Upper lobe of left lung (tissue), 6 donors: ENCODE measurements around the gene TMEM161A. TPM values are rescaled to one million over a fixed set of nuclear protein-coding genes. Genes with fewer than 3 reads are reported as not detected.

Source experiments
- ATAC-seq, 2 donors: fragments of 200-7000 bp; cut with Tn5 transposase; one replicate each; pipeline ENCODE4 v1.9.1; 2022; ENCODE audit warnings: mild to moderate bottlenecking in 2 of 2, moderate library complexity in 2 of 2; ENCODE audit not compliant: low FRiP score in 2 of 2
- DNase-seq, 2 donors: peaks; one replicate each; pipeline ENCODE4 v3.0.0-alpha.2; 2019 to 2020
- H3K27ac ChIP-seq, 4 donors: fragments of 200-600 bp; sonication (generic); one replicate each; pipeline ENCODE4 v1.5.1; 2016 to 2019
- H3K27me3 ChIP-seq, 4 donors: fragments of 200-600 bp; sonication (generic); one replicate each; pipeline ENCODE4 v1.5.1; 2017 to 2019
- H3K36me3 ChIP-seq, 4 donors: fragments of 200-600 bp; sonication (generic); one replicate each; pipeline ENCODE4 v1.5.1; 2016 to 2019
- H3K4me1 ChIP-seq, 4 donors: fragments of 200-600 bp; sonication (generic); one replicate each; pipeline ENCODE4 v1.5.1; 2018 to 2019
- H3K4me3 ChIP-seq, 4 donors: fragments of 200-600 bp; sonication (generic); one replicate each; pipeline ENCODE4 v1.5.1; 2017 to 2019; ENCODE audit warnings: mild to moderate bottlenecking in 2 of 4, moderate library complexity in 1 of 4
- H3K9me3 ChIP-seq, 4 donors: fragments of 200-600 bp; sonication (generic); one replicate each; pipeline ENCODE4 v1.5.1; 2018 to 2019
- EP300 ChIP-seq, 4 donors: sonication (generic); formaldehyde crosslinking; IDR thresholded peaks; one replicate each; pipeline ENCODE4 v1.5.1; 2017; ENCODE audit warnings: antibody characterized with exemption in 4 of 4, control low read depth in 2 of 4
- POLR2A ChIP-seq, 4 donors: fragments of 450-650 bp; IDR thresholded peaks; one replicate each; pipeline ENCODE4 v1.5.1; 2016 to 2017; ENCODE audit warnings: antibody characterized with exemption in 4 of 4, mild to moderate bottlenecking in 2 of 4
- POLR2AphosphoS5 ChIP-seq, 2 donors: sonication (generic); formaldehyde crosslinking; IDR thresholded peaks; one replicate each; pipeline ENCODE4 v1.5.1; 2017; ENCODE audit warnings: antibody characterized with exemption in 2 of 2
- whole genome bisulfite sequencing, 2 donors: methylation state at CpG; one replicate each; pipeline ENCODE4 v1.1.5; 2017 to 2018; 5-methylcytosine and 5-hydroxymethylcytosine counted together
- total RNA-seq, 6 donors: library from RNA; depleted of rRNA in 4 of 6; stranded (reverse); fragments of >200 nt in 4 of 6; gene quantifications; one replicate each; pipeline versions ENCODE4 v1.1.0 to v1.2.1, GENCODE V29; 2016 to 2021
- TF ChIP-seq, protein P1 (sequence below), 6 experiments: fragments of 450-650 bp in 4 of 6; fragments of 200-600 bp in 2 of 6; sonication (generic) in 2 of 6; IDR thresholded peaks; one replicate each; pipeline ENCODE4 v1.5.1; 2016 to 2019; ENCODE audit warnings: antibody characterized with exemption in 6 of 6
- donor health status: DM: no; HTN: no; CAD: no; lungs with moderate emphysema.
- donor health status: DM: no; HTN: yes; CAD: no; lungs with severe emphysema.

The TMEM161A gene
- total RNA-seq, 6 donors from 2014 or later, result 18.7 to 31.6 (median 26.2) TPM

DNA sequence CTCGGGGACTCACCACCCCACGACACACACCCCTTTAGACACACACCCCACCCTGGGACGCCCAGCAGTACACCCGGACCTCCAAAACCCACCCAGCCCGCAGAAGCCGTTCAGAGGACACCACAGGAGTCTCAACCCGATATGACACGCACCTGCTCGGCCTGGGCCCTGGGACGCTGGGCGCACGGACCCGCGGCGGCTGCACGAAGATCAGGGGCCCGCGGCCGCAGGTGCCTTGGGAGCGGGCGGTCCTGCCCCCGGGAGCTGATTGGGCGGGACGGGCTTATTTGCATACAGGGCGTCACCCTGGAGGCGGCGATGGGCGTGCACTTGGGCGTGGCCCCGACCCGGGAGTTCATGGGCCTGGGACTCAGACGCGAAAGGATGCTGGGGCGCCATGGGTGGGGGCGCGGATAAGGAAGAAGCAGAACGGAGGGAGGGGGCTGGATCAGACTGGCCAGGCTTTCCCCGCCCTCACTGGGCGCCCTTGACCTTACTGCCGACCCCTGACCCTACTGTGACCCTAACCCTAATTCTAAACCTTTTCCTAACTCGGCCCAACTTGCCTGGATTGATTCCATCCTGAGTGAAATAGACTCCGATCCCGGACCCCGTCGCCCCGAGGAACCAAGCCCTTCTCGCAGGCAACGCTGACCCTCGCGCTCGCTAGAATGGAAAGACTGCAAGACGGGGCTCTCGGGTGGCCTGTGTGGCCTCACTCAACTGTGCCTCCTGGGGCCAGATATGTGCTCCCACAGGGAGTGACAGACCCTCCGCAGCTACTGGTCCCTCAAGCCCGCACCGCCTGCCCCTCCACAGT, 32.0 kb upstream of the TMEM161A start, which contains the start of gene MEF2B:
Gene MEF2B, minus strand, starts transcription at position 211 of the 820 bp plus-strand sequence. CDS start 19,528 bp downstream, outside the sequence.
- Histone ChIP-seq H3K4me1 (peaks cover 7 to 17% (median 11%) of the 10 kb centered on the region in 4 donors), H3K36me3 (no peaks in the 10 kb centered on the region), H3K27me3 (no peaks in the 10 kb centered on the region), H3K4me3 (peak within 1 kb of the TSS in 3 of 4 donors; percentile 19 to 35 (median 33)), H3K9me3 (no peaks in the 10 kb centered on the region), H3K27ac (no peak within 1 kb of the TSS)
- TF ChIP-seq POLR2A (IDR thresholded peaks at IDR 0.05) (no peak), POLR2AphosphoS5 (IDR thresholded peaks at IDR 0.05) (no peak), EP300 (IDR thresholded peaks at IDR 0.05) (no peak)
- TF ChIP-seq, protein P1, sequence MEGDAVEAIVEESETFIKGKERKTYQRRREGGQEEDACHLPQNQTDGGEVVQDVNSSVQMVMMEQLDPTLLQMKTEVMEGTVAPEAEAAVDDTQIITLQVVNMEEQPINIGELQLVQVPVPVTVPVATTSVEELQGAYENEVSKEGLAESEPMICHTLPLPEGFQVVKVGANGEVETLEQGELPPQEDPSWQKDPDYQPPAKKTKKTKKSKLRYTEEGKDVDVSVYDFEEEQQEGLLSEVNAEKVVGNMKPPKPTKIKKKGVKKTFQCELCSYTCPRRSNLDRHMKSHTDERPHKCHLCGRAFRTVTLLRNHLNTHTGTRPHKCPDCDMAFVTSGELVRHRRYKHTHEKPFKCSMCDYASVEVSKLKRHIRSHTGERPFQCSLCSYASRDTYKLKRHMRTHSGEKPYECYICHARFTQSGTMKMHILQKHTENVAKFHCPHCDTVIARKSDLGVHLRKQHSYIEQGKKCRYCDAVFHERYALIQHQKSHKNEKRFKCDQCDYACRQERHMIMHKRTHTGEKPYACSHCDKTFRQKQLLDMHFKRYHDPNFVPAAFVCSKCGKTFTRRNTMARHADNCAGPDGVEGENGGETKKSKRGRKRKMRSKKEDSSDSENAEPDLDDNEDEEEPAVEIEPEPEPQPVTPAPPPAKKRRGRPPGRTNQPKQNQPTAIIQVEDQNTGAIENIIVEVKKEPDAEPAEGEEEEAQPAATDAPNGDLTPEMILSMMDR (IDR thresholded peaks at IDR 0.05), result no peak
- ATAC-seq, result peak; percentile 86 to 90
- peak; percentile 86 to 95 for DNase-seq
- WGBS, 2 donors, result 20 to 41% methylated on average over 12 to 56 of the region's 56 CpGs

- TF ChIP-seq EP300 (IDR thresholded peaks at IDR 0.05) (no peak), POLR2AphosphoS5 (IDR thresholded peaks at IDR 0.05) (no peak), POLR2A (IDR thresholded peaks at IDR 0.05) (no peak)
- TF ChIP-seq, protein P1 (IDR thresholded peaks at IDR 0.05), result no peak
- no peak overlapping the region for H3K27ac ChIP-seq
- WGBS, 2 donors, result 81 to 82% methylated on average over 7 to 9 of the region's 9 CpGs
Measured at GRCh38 chr19:19169236-19170052, 31.2 kb upstream of the TMEM161A start.

DNA sequence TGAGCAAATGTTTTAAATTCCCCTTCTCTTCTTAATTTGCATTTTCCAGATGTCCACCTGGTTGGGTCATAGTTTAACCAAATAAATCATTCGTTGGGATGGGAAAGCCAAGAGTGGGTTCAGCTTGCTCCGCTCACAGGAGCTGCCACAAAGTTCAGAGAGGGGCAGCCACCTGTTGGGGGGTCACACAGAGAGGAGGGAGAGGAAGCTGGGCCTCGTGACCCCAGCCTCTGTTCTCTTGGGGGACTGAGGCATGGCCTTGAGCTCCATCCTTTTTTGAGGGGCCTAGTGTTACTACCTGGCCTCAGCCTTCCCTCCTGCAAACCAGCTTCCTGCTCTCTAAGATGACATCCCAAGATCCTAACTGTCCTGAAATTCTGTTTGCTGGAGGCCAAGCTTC, 29.3 kb upstream of the TMEM161A start:
- Histone ChIP-seq H3K36me3 (no peaks in the 10 kb centered on the region), H3K9me3 (no peaks in the 10 kb centered on the region), H3K4me1 (peaks cover 7 to 10% (median 9%) of the 10 kb centered on the region in 4 donors), H3K27me3 (no peaks in the 10 kb centered on the region), H3K27ac (no peak overlapping the region), H3K4me3 (no peak overlapping the region)
- no peak for ATAC-seq
- TF ChIP-seq POLR2A (IDR thresholded peaks at IDR 0.05) (no peak), EP300 (IDR thresholded peaks at IDR 0.05) (no peak), POLR2AphosphoS5 (IDR thresholded peaks at IDR 0.05) (no peak)
- WGBS, 2 donors, result 89% methylated on average over 3 of the region's 3 CpGs
- no peak for DNase-seq

More at GRCh38 chr19:19169236-19170052, 31.2 kb upstream of the TMEM161A start:
- H3K9me3 ChIP-seq, result no peaks in the 10 kb centered on the region
- H3K4me1 ChIP-seq, result peaks cover 7 to 10% (median 9%) of the 10 kb centered on the region in 4 donors
- ATAC-seq, result no peak
- no peaks in the 10 kb centered on the region for H3K36me3 ChIP-seq
- peak overlapping the region in 3 of 4 donors; percentile 19 to 35 (median 33) for H3K4me3 ChIP-seq
- DNase-seq, result no peak
- no peaks in the 10 kb centered on the region for H3K27me3 ChIP-seq

DNA sequence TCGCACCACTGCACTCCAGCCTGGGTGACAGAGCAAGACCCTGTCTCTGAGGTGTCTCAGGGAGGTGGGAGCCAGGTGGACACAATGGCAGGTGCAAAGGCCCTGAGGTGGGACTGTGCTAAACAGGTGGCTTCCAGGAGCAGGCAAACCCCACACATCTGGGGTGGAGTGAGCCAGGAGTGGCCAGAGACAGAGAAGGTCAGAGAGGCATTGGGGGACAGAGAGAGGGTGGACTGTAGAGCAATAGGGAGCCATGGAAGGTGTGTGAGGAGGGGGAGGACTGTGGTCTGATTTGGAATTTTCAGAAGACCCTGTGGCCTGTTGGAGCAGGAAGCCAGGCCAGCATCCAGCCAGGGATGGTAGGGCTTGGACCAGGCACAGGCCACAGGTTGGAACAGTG, 27.1 kb upstream of the TMEM161A start:
- no peak overlapping the region for H3K27ac ChIP-seq
- H3K27me3 ChIP-seq, result no peaks in the 10 kb centered on the region
- no peak for ATAC-seq
- TF ChIP-seq POLR2AphosphoS5 (IDR thresholded peaks at IDR 0.05), result no peak
- TF ChIP-seq POLR2A (IDR thresholded peaks at IDR 0.05), result no peak
- no peak for TF ChIP-seq EP300 (IDR thresholded peaks at IDR 0.05)
- TF ChIP-seq, protein P1 (IDR thresholded peaks at IDR 0.05), result no peak
- WGBS, 2 donors, result 100% methylated on average over 1 of the region's 1 CpG
- DNase-seq, result no peak
- no peaks in the 10 kb centered on the region for H3K36me3 ChIP-seq
- peaks cover 7 to 8% (median 7%) of the 10 kb centered on the region in 4 donors for H3K4me1 ChIP-seq
- no peaks in the 10 kb centered on the region for H3K9me3 ChIP-seq
- no peak overlapping the region for H3K4me3 ChIP-seq

- no peaks in the 10 kb centered on the region for H3K27me3 ChIP-seq
- TF ChIP-seq POLR2AphosphoS5 (IDR thresholded peaks at IDR 0.05) (no peak), POLR2A (IDR thresholded peaks at IDR 0.05) (no peak), EP300 (IDR thresholded peaks at IDR 0.05) (no peak)
- TF ChIP-seq, protein P1 (IDR thresholded peaks at IDR 0.05), result no peak
- no peak overlapping the region for H3K4me3 ChIP-seq
- no peaks in the 10 kb centered on the region for H3K4me1 ChIP-seq
- no peaks in the 10 kb centered on the region for H3K9me3 ChIP-seq
- 92 to 98% methylated on average over 4 to 7 of the region's 7 CpGs for WGBS, 2 donors
- H3K36me3 ChIP-seq, result no peaks in the 10 kb centered on the region
- no peak overlapping the region for H3K27ac ChIP-seq
- ATAC-seq (no peak), DNase-seq (no peak)
Measured at GRCh38 chr19:19162495-19162894, 24.2 kb upstream of the TMEM161A start.
